Measurements from ENCODE around the gene TAF6. TPM values are rescaled to one million over a fixed set of nuclear protein-coding genes. Genes with fewer than 3 reads are reported as not detected.

The TAF6 gene
- total and polyA plus RNA-seq, 9 of the 15 experiments (the other 6 are each of a cell fraction or from before 2014, with no cell fraction given), result 0.78 to 78.7 (median 21.3) TPM

DNA sequence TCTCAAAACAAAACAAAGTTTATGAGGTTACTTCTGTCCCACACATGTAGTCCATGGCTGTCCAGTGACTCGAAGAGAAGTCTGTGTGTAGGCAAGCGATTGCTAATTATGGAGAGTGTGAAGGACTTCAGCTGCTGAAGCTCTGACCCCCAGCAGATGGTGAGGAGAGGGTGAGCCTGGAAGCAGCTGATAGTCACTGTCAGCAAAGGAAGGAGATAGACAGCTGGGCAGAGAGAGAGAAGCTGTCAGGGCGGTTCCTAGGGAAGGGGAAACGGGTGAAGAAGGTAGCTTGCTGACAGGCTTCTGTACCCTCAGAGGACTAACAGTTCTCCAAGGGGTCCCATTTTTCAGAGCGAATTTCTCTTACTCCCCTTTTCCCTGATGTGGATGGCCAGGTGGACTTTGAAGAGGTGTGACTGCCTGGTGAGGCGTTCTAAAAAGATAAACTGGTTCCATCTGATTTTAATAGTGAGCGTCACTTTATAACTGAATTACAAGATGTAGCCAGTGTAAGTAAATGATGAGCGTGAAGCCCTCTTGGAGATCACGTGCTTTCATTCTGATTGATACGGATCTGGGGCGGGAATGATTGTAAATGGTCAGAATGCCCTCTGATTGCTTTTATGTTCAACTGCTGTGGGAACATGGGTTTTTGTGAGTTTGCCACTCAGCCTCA lies 57.5 kb downstream of the TAF6 start (continued):
- TF ChIP-seq, protein P1, sequence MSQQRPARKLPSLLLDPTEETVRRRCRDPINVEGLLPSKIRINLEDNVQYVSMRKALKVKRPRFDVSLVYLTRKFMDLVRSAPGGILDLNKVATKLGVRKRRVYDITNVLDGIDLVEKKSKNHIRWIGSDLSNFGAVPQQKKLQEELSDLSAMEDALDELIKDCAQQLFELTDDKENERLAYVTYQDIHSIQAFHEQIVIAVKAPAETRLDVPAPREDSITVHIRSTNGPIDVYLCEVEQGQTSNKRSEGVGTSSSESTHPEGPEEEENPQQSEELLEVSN (IDR thresholded peaks at IDR 0.05; ENCODE audit: borderline replicate concordance in 1 of 2, extremely low read depth in 1 of 2, insufficient read depth in 1 of 2, insufficient read length in 1 of 2, low read depth in 1 of 2, low read length in 1 of 2, poor library complexity in 1 of 2, severe bottlenecking in 1 of 2), result no peak
- TF ChIP-seq ESRRA (IDR thresholded peaks at IDR 0.05; ENCODE audit: borderline replicate concordance, low read depth) (no peak), SIRT6 (IDR thresholded peaks at IDR 0.05; ENCODE audit: low read depth, low read length) (no peak), NFATC3 (IDR thresholded peaks at IDR 0.05) (no peak), ZFP36 (IDR thresholded peaks at IDR 0.05; ENCODE audit: low read depth, low read length, partially characterized antibody) (peak; percentile 23), HOXB6 (CRISPR knock-in tag; IDR thresholded peaks at IDR 0.05; ENCODE audit: borderline replicate concordance) (no peak), MTA2 (IDR thresholded peaks at IDR 0.05; ENCODE audit: low read depth) (peak; percentile 86), KAT8 (IDR thresholded peaks at IDR 0.05; ENCODE audit: low read depth) (no peak), ZNF121 (CRISPR knock-in tag; conservative IDR thresholded peaks at IDR 0.05) (no peak), ZNF507 (tag; conservative IDR thresholded peaks at IDR 0.05) (no peak), ERF (CRISPR knock-in tag; IDR thresholded peaks at IDR 0.05) (no peak), STAT5A (IDR thresholded peaks at IDR 0.05; ENCODE audit: borderline replicate concordance, low read length) (peak; percentile 82), TCF3 (CRISPR knock-in tag; IDR thresholded peaks at IDR 0.05) (peak; percentile 96), ZNF311 (CRISPR knock-in tag; IDR thresholded peaks at IDR 0.05) (no peak), POLR2AphosphoS5 (IDR thresholded peaks at IDR 0.05; ENCODE audit: control insufficient read depth, insufficient read depth, low read depth, low read length) (peak; percentile 92), ZNF143 (CRISPR knock-in tag; IDR thresholded peaks at IDR 0.05) (no peak), ZNF75A (CRISPR knock-in tag; IDR thresholded peaks at IDR 0.05) (no peak), SMARCA4 (IDR thresholded peaks at IDR 0.05) (no peak), DMBX1 (CRISPR knock-in tag; IDR thresholded peaks at IDR 0.05; ENCODE audit: borderline replicate concordance) (peak; percentile 50; the same call in 1 of the 2 replicates)
- TF ChIP-seq, protein P2, sequence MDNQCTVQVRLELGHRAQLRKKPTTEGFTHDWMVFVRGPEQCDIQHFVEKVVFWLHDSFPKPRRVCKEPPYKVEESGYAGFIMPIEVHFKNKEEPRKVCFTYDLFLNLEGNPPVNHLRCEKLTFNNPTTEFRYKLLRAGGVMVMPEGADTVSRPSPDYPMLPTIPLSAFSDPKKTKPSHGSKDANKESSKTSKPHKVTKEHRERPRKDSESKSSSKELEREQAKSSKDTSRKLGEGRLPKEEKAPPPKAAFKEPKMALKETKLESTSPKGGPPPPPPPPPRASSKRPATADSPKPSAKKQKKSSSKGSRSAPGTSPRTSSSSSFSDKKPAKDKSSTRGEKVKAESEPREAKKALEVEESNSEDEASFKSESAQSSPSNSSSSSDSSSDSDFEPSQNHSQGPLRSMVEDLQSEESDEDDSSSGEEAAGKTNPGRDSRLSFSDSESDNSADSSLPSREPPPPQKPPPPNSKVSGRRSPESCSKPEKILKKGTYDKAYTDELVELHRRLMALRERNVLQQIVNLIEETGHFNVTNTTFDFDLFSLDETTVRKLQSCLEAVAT (IDR thresholded peaks at IDR 0.05), result no peak
- TF ChIP-seq, protein P3, sequence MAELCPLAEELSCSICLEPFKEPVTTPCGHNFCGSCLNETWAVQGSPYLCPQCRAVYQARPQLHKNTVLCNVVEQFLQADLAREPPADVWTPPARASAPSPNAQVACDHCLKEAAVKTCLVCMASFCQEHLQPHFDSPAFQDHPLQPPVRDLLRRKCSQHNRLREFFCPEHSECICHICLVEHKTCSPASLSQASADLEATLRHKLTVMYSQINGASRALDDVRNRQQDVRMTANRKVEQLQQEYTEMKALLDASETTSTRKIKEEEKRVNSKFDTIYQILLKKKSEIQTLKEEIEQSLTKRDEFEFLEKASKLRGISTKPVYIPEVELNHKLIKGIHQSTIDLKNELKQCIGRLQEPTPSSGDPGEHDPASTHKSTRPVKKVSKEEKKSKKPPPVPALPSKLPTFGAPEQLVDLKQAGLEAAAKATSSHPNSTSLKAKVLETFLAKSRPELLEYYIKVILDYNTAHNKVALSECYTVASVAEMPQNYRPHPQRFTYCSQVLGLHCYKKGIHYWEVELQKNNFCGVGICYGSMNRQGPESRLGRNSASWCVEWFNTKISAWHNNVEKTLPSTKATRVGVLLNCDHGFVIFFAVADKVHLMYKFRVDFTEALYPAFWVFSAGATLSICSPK (IDR thresholded peaks at IDR 0.05; ENCODE audit: borderline replicate concordance), result no peak
- TF ChIP-seq, protein P4, sequence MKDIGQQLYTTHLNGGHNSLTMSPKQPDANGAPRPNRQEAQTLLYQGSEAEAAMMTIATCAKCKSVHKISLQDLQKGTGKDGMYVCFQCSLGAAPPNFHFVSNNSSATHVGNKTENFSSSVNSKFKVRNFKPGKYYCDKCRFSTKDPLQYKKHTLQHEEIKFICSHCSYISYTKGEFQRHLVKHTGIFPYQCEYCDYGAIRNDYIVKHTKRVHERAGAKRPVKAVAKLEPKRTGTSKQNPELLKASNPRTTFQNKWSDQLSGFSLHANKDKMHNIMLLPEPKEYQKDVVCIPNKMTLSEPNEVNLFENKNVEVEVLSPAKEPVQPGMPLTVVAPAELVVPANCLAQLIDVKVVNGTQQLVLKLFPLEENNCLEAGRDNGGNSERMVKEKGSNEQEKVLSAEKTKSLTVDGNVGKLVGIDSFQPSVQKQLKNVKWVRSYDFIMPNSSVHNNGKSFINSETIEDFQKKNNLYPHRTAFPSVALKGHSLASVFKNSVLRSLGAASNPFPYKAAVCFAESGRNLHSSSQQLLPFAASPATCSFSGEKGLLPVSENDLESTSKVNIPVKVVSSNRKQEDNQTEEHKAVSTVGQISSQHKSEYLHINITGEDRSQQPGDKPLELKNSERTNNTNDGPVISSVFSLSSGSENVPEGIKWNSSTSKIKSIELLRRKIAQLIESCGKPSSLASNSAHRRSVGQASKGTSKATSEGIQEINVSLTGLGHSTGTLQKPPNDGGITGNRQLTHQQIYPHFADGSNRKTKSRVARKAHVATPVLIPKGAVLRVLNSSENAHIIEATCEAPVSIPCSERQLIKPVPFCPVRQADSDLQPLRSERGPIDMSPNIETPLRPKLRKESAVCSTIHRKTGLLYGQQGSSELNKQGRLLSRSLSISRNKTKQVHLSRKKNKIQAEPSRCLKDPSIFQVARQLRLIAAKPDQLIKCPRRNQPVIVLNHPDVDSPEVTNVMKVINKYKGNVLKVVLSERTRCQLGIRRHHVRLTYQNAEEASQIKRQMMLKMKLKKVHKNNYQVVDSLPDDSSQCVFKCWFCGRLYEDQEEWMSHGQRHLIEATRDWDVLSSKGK (CRISPR knock-in tag; IDR thresholded peaks at IDR 0.05), result no peak

Measured in K562 (cell line).